Measurements from ENCODE around the gene DNAJC13. TPM values are rescaled to one million over a fixed set of nuclear protein-coding genes. Genes with fewer than 3 reads are reported as not detected.

DNAJC13 gene
- total and polyA plus RNA-seq, 2 donors (not counting 1 experiment from before 2014, with no cell fraction given) = 9.7 to 51.1 TPM

DNA sequence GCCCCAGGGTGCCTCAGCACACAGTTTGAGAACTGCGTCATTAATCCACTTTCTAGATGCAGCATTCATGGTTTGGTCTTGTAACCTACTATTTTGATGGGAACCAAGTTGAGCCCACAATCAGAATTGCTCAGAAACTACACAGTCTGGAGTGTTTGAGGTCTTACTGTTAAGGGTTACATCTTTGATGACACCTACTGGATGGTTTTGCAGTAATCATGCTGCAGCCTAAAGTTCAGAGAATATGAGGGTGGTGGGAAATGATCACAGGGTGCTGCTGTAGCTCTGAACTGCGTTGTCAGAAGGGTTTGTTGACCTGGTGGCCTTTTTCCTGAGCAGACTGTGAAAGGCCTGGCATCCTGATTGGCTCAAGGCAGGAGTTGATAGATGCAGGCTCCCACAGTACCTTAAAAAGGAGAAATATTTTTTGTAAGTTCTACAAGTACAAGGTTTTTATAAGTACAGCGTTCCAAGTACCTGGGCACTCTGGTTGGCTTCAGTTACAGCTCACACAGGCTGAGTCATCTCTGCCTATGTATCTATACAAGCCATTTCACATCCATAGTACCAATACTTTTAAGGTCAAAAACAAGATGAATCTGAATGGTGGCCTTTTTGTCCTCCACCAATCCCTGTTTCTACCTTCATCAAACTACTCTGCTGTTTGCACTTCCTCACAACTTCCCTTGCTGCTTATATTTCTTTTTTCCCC, 119.3 kb downstream of the DNAJC13 start:
- no peak overlapping the region for H3K4me2 ChIP-seq (replicated peaks; ENCODE audit: low read depth, low read length, poor library complexity, severe bottlenecking)
- TF ChIP-seq, protein P1, sequence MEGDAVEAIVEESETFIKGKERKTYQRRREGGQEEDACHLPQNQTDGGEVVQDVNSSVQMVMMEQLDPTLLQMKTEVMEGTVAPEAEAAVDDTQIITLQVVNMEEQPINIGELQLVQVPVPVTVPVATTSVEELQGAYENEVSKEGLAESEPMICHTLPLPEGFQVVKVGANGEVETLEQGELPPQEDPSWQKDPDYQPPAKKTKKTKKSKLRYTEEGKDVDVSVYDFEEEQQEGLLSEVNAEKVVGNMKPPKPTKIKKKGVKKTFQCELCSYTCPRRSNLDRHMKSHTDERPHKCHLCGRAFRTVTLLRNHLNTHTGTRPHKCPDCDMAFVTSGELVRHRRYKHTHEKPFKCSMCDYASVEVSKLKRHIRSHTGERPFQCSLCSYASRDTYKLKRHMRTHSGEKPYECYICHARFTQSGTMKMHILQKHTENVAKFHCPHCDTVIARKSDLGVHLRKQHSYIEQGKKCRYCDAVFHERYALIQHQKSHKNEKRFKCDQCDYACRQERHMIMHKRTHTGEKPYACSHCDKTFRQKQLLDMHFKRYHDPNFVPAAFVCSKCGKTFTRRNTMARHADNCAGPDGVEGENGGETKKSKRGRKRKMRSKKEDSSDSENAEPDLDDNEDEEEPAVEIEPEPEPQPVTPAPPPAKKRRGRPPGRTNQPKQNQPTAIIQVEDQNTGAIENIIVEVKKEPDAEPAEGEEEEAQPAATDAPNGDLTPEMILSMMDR (IDR thresholded peaks at IDR 0.05) = no peak
- no peak for TF ChIP-seq EZH2 (IDR thresholded peaks at IDR 0.05; ENCODE audit: borderline replicate concordance, insufficient read depth, low read depth, low read length, poor library complexity, severe bottlenecking)
- ATAC-seq (ENCODE audit: low read depth) (no peak), DNase-seq (no peak)
- no peaks in the 10 kb centered on the region for H3K4me1 ChIP-seq (ENCODE audit: control insufficient read depth in 2 of 2, insufficient read depth in 2 of 2, low read length in 2 of 2)
- no peaks in the 10 kb centered on the region for H3K4me1 Mint-ChIP-seq
- H3K9me3 Mint-ChIP-seq (ENCODE audit: insufficient read depth) = no peaks in the 10 kb centered on the region
- POLR2A ChIA-PET = no interaction called here
- no peak overlapping the region for H3K27ac ChIP-seq (ENCODE audit: low read length in 2 of 2)
- H3K36me3 ChIP-seq (replicated peaks in 1 of 2; ENCODE audit: control extremely low read depth in 1 of 2, control insufficient read depth in 1 of 2, extremely low read depth in 1 of 2, insufficient read depth in 2 of 2, low read length in 1 of 2) = peaks cover 22 to 69% of the 10 kb centered on the region in 2 experiments
- no peak overlapping the region for H3K27ac Mint-ChIP-seq
- WGBS (ENCODE audit: insufficient coverage) = 100% methylated on average over 3 of the region's 3 CpGs
- no peaks in the 10 kb centered on the region for H3K27me3 ChIP-seq (replicated peaks in 1 of 4; ENCODE audit: control extremely low read depth in 1 of 4, control insufficient read depth in 3 of 4, insufficient read depth in 4 of 4, low read length in 3 of 4)
- CTCF ChIA-PET = interaction anchor here (0.9 to 7.9 kb wide), 15 partner anchors 9 to 109 kb away, joined by 3 to 86 read pairs (median 6); no protein-coding TSS in a partner anchor
- no peak overlapping the region for H3K4me3 Mint-ChIP-seq
- intact Hi-C loops (cut with micrococcal nuclease) = loop anchor here (1.0 to 10.0 kb wide), 2 partner anchors 106 to 848 kb away; no protein-coding TSS in a partner anchor
- no peaks in the 10 kb centered on the region for H3K79me2 ChIP-seq (ENCODE audit: control insufficient read depth, insufficient read depth, low read length)
- no peak overlapping the region for H3K4me3 ChIP-seq (ENCODE audit: control extremely low read depth in 1 of 5, extremely low read depth in 1 of 5, insufficient read depth in 1 of 5, low read depth in 2 of 5, low read length in 4 of 5)
- no peak overlapping the region for H2AFZ ChIP-seq (ENCODE audit: insufficient read depth, low read depth, low read length, poor library complexity, severe bottlenecking)
- H3K27me3 Mint-ChIP-seq = no peaks in the 10 kb centered on the region
- H4K20me1 ChIP-seq (ENCODE audit: control insufficient read depth, insufficient read depth, low read length, poor library complexity, severe bottlenecking) = no peaks in the 10 kb centered on the region
- H3K9ac ChIP-seq (ENCODE audit: low read length) = no peak overlapping the region
- H3K9me3 ChIP-seq (ENCODE audit: control extremely low read depth in 1 of 3, control insufficient read depth in 2 of 3, insufficient read depth in 1 of 3, low read length in 2 of 3) = no peaks in the 10 kb centered on the region

DNA sequence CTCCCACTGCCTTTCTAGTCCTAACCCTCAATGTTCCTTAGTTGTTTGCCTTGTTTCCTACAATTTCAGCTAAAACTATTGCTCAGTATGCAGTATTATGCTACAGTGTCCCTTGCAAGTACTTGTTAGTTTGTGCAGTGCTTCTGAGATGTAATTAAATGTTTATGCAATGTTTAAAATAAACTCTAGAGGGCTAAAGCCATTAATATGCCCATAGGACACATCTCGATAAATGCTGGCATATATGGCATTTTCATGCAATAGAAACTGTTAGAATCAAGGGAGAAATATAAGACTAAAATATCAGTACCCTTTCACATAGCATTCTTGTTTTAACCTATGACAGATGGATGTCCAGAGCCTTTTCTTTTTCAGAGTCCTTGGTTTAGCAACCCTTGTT, 120.0 kb downstream of the DNAJC13 start:
- no CpG with 5 or more reads among the region's 1 CpG for WGBS (ENCODE audit: insufficient coverage)
- H3K4me1 Mint-ChIP-seq = no peaks in the 10 kb centered on the region
- H3K9me3 Mint-ChIP-seq (ENCODE audit: insufficient read depth) = no peaks in the 10 kb centered on the region
- no peak overlapping the region for H3K27ac Mint-ChIP-seq
- no peak for ATAC-seq (ENCODE audit: low read depth)
- no peak overlapping the region for H3K27ac ChIP-seq (ENCODE audit: low read length in 2 of 2)
- H3K4me3 Mint-ChIP-seq = no peak overlapping the region
- H3K4me3 ChIP-seq (ENCODE audit: control extremely low read depth in 1 of 5, extremely low read depth in 1 of 5, insufficient read depth in 1 of 5, low read depth in 2 of 5, low read length in 4 of 5) = no peak overlapping the region
- H3K27me3 ChIP-seq (replicated peaks in 1 of 4; ENCODE audit: control extremely low read depth in 1 of 4, control insufficient read depth in 3 of 4, insufficient read depth in 4 of 4, low read length in 3 of 4) = no peaks in the 10 kb centered on the region
- ChIA-PET CTCF (interaction anchor here (1.0 to 7.9 kb wide), 5 partner anchors 10 to 108 kb away, joined by 3 to 86 read pairs (median 6); no protein-coding TSS in a partner anchor), POLR2A (no interaction called here)
- no peaks in the 10 kb centered on the region for H3K79me2 ChIP-seq (ENCODE audit: control insufficient read depth, insufficient read depth, low read length)
- no peaks in the 10 kb centered on the region for H3K27me3 Mint-ChIP-seq
- no peak for TF ChIP-seq EZH2 (IDR thresholded peaks at IDR 0.05; ENCODE audit: borderline replicate concordance, insufficient read depth, low read depth, low read length, poor library complexity, severe bottlenecking)
- TF ChIP-seq, protein P1 (IDR thresholded peaks at IDR 0.05) = no peak
- H3K9me3 ChIP-seq (ENCODE audit: control extremely low read depth in 1 of 3, control insufficient read depth in 2 of 3, insufficient read depth in 1 of 3, low read length in 2 of 3) = no peaks in the 10 kb centered on the region
- no peak overlapping the region for H3K9ac ChIP-seq (ENCODE audit: low read length)
- no peak overlapping the region for H3K4me2 ChIP-seq (replicated peaks; ENCODE audit: low read depth, low read length, poor library complexity, severe bottlenecking)
- H2AFZ ChIP-seq (ENCODE audit: insufficient read depth, low read depth, low read length, poor library complexity, severe bottlenecking) = no peak overlapping the region
- H3K36me3 ChIP-seq (replicated peaks in 1 of 2; ENCODE audit: control extremely low read depth in 1 of 2, control insufficient read depth in 1 of 2, extremely low read depth in 1 of 2, insufficient read depth in 2 of 2, low read length in 1 of 2) = peaks cover 22 to 65% of the 10 kb centered on the region in 2 experiments
- no peaks in the 10 kb centered on the region for H4K20me1 ChIP-seq (ENCODE audit: control insufficient read depth, insufficient read depth, low read length, poor library complexity, severe bottlenecking)
- intact Hi-C loops (cut with micrococcal nuclease) = loop anchor here (10.0 kb wide), 1 partner anchor 848 kb away; no protein-coding TSS in a partner anchor
- DNase-seq = no peak
- no peaks in the 10 kb centered on the region for H3K4me1 ChIP-seq (ENCODE audit: control insufficient read depth in 2 of 2, insufficient read depth in 2 of 2, low read length in 2 of 2)
